Vagina (tissue), 2 donors: ENCODE measurements around the gene GAREM1.

Experiments used
- POLR2A ChIP-seq, 2 donors: fragments of 450-650 bp; IDR thresholded peaks; one replicate each; pipeline ENCODE4 v1.6.1; 2017; ENCODE audit warnings: antibody characterized with exemption in 2 of 2, mild to moderate bottlenecking in 2 of 2, moderate library complexity in 2 of 2
- POLR2AphosphoS5 ChIP-seq, 2 donors: sonication (generic); formaldehyde crosslinking; IDR thresholded peaks; one replicate each; pipeline ENCODE4 v1.9.0; 2017; ENCODE audit warnings: antibody characterized with exemption in 2 of 2, mild to moderate bottlenecking in 2 of 2, low read depth in 1 of 2; ENCODE audit not compliant: insufficient read depth in 1 of 2
- TF ChIP-seq, protein P1 (sequence below), 3 experiments: fragments of 450-650 bp in 2 of 3; fragments of 200-600 bp in 1 of 3; sonication (generic) in 1 of 3; IDR thresholded peaks; one replicate each; pipeline ENCODE4 v1.5.1; 2017 to 2019; ENCODE audit warnings: antibody characterized with exemption in 3 of 3, mild to moderate bottlenecking in 2 of 3, moderate library complexity in 2 of 3

DNA sequence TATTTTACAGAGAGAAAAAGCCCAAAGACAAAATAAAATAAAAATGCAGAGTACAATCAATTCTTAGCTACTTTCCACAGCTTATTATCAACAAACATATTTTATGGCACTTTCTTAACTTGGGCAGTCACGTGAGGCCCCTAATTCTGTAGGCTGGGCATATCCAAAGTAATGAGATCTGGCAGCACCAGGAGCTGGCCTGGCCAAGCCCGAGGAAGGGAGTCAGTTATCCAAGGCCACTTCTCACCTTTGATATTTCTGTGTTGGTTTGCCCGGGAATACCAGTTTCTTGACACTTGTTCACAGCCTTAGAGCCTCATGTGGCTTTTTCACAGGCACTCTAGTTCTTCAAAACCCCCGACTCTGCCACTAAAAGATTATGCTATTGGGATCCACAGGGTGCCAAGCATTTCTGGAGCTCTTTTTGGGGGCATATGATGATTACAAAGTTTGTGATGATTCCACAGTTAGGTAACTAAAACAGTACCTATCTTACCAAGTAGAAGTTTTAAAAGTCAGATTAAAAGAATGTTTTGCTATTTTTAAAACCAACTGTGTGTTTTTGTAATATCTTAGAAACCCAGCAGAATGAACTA lies 190.4 kb downstream of the GAREM1 start:
- TF ChIP-seq, protein P1, sequence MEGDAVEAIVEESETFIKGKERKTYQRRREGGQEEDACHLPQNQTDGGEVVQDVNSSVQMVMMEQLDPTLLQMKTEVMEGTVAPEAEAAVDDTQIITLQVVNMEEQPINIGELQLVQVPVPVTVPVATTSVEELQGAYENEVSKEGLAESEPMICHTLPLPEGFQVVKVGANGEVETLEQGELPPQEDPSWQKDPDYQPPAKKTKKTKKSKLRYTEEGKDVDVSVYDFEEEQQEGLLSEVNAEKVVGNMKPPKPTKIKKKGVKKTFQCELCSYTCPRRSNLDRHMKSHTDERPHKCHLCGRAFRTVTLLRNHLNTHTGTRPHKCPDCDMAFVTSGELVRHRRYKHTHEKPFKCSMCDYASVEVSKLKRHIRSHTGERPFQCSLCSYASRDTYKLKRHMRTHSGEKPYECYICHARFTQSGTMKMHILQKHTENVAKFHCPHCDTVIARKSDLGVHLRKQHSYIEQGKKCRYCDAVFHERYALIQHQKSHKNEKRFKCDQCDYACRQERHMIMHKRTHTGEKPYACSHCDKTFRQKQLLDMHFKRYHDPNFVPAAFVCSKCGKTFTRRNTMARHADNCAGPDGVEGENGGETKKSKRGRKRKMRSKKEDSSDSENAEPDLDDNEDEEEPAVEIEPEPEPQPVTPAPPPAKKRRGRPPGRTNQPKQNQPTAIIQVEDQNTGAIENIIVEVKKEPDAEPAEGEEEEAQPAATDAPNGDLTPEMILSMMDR (IDR thresholded peaks at IDR 0.05), result no peak
- TF ChIP-seq POLR2A (IDR thresholded peaks at IDR 0.05) (no peak), POLR2AphosphoS5 (IDR thresholded peaks at IDR 0.05; ENCODE audit: insufficient read depth in 1 of 2, low read depth in 1 of 2) (no peak)
